SK-N-SH (cell line): ENCODE measurements around the gene ZMIZ1. TPM values are rescaled to one million over a fixed set of nuclear protein-coding genes. Genes with fewer than 3 reads are reported as not detected.

Experiments used
- CTCF ChIA-PET: fragments of 300-600, 350-600 bp; formaldehyde crosslinking; extraction: SDS; loops from one replicate; lab custom pipeline; 2021; lab: Yijun Ruan, JAX
- POLR2A ChIA-PET: fragments of 350-600 bp; sonication (Branson Sonifier 250); formaldehyde crosslinking; extraction: SDS; loops from one replicate; lab custom pipeline; 2020; ENCODE audit warnings: antibody characterized with exemption, inconsistent platforms; lab: Yijun Ruan, JAX
- DNase-seq: peaks from one replicate; pipeline ENCODE4 v3.0.0; 2012
- H2AFZ ChIP-seq: fragments of 200-600 bp; sonication (generic); 2 replicates; pipeline ENCODE4 v1.8.1; 2016; ENCODE audit warnings: antibody characterized with exemption, mild to moderate bottlenecking, low read depth
- H3F3A ChIP-seq: fragments of 200-600 bp; sonication (generic); replicated peaks from 2 replicates; pipeline ENCODE3; 2016; ENCODE audit warnings: antibody characterized with exemption, mild to moderate bottlenecking; ENCODE audit not compliant: insufficient read depth
- H3K27ac ChIP-seq, 2 experiments: fragments of 200-500 bp in 1 of 2; fragments of 200-600 bp in 1 of 2; sonication (Bioruptor generic) in 1 of 2; sonication (generic), shearing (Covaris generic) in 1 of 2; 2 replicates each; pipeline versions ENCODE4 v1.5.1 to v1.6.1; 2014 to 2016; ENCODE audit warnings: low read depth in 2 of 2, inconsistent platforms in 1 of 2, low read length in 1 of 2, mild to moderate bottlenecking in 1 of 2, mixed read lengths in 1 of 2
- H3K27me3 ChIP-seq: fragments of 200-600 bp; sonication (generic), shearing (Covaris generic); 2 replicates; pipeline ENCODE4 v1.6.1; 2016; ENCODE audit warnings: mixed run types; ENCODE audit not compliant: insufficient read depth
- H3K36me3 ChIP-seq, 2 experiments: fragments of 200-500 bp in 1 of 2; fragments of 200-600 bp in 1 of 2; sonication (Bioruptor generic) in 1 of 2; sonication (generic) in 1 of 2; replicated peaks in 1 of 2; 2 replicates each; pipeline versions ENCODE3 to v1.5.1; 2014 to 2016; ENCODE audit warnings: low read length in 1 of 2, mild to moderate bottlenecking in 1 of 2; ENCODE audit not compliant: insufficient read depth in 2 of 2, control insufficient read depth in 1 of 2
- H3K4me1 ChIP-seq, 2 experiments: fragments of 200-500 bp in 1 of 2; fragments of 200-600 bp in 1 of 2; sonication (Bioruptor generic) in 1 of 2; sonication (generic), shearing (Covaris generic) in 1 of 2; 2 replicates each; pipeline versions ENCODE4 v1.5.1 to v1.6.1; 2014 to 2016; ENCODE audit warnings: low read depth in 1 of 2, low read length in 1 of 2, mixed run types in 1 of 2; ENCODE audit not compliant: insufficient read depth in 2 of 2, control insufficient read depth in 1 of 2
- H3K4me2 ChIP-seq: fragments of 200-600 bp; sonication (generic), shearing (Covaris generic); 2 replicates; pipeline ENCODE4 v1.6.1; 2017; ENCODE audit warnings: mixed run types
- H3K4me3 ChIP-seq, 2 experiments: fragments of 200-500 bp in 1 of 2; fragments of 200-600 bp in 1 of 2; sonication (Bioruptor generic) in 1 of 2; sonication (generic), shearing (Covaris generic) in 1 of 2; 2 replicates each; pipeline versions ENCODE4 v1.5.1 to v1.8.1; 2014 to 2016; ENCODE audit warnings: low read depth in 2 of 2, inconsistent platforms in 1 of 2, low read length in 1 of 2, mild to moderate bottlenecking in 1 of 2, mixed read lengths in 1 of 2, moderate library complexity in 1 of 2
- H3K79me2 ChIP-seq: fragments of 200-600 bp; sonication (generic); 2 replicates; pipeline ENCODE4 v1.8.1; 2017; ENCODE audit warnings: mild to moderate bottlenecking; ENCODE audit not compliant: insufficient read depth
- H3K9ac ChIP-seq: fragments of 200-600 bp; sonication (generic); 2 replicates; pipeline ENCODE4 v1.6.1; 2017; ENCODE audit warnings: mixed run types
- H3K9me2 ChIP-seq: fragments of 200-600 bp; sonication (generic); 2 replicates; pipeline ENCODE4 v1.6.1; 2017; ENCODE audit warnings: mixed run types
- H3K9me3 ChIP-seq: fragments of 200-600 bp; sonication (generic); 2 replicates; pipeline ENCODE4 v1.6.1; 2017; ENCODE audit warnings: mixed run types, mild to moderate bottlenecking, moderate library complexity
- H4K20me1 ChIP-seq: fragments of 200-600 bp; sonication (generic); 2 replicates; pipeline ENCODE4 v1.6.1; 2017; ENCODE audit warnings: mild to moderate bottlenecking, mixed run types; ENCODE audit not compliant: insufficient read depth
- CHD2 ChIP-seq: fragments of 150-350 bp; IDR thresholded peaks from 2 replicates; pipeline ENCODE4 v1.6.1; 2018; ENCODE audit warnings: low read length; ENCODE audit not compliant: partially characterized antibody
- CTCF ChIP-seq: fragments of 200-600 bp; sonication (generic); IDR thresholded peaks from 2 replicates; pipeline ENCODE4 v1.6.1; 2017; ENCODE audit warnings: antibody characterized with exemption, mild to moderate bottlenecking, moderate library complexity
- ELF1 ChIP-seq: IDR thresholded peaks from 2 replicates; pipeline ENCODE4 v1.4.0; 2012
- EZH2phosphoT487 ChIP-seq: fragments of 200-600 bp; sonication (generic); IDR thresholded peaks from 2 replicates; pipeline ENCODE4 v1.6.1; 2017; ENCODE audit warnings: low read depth, mixed run types, mild to moderate bottlenecking, antibody characterized with exemption, moderate library complexity, borderline replicate concordance
- FOSL2 ChIP-seq: IDR thresholded peaks from 2 replicates; pipeline ENCODE4 v1.4.0; 2012; ENCODE audit warnings: low read depth, mild to moderate bottlenecking, moderate library complexity, borderline replicate concordance
- GATA2 ChIP-seq: sonication (generic); formaldehyde crosslinking; IDR thresholded peaks from 2 replicates; pipeline ENCODE4 v1.5.0; 2020; ENCODE audit warnings: mild to moderate bottlenecking, missing genetic modification reagents
- JUND ChIP-seq: IDR thresholded peaks from 2 replicates; pipeline ENCODE4 v1.4.0; 2012
- MEF2A ChIP-seq: IDR thresholded peaks from 2 replicates; pipeline ENCODE4 v1.4.0; 2012; ENCODE audit warnings: low read depth, borderline replicate concordance
- NRF1 ChIP-seq: IDR thresholded peaks from 2 replicates; pipeline ENCODE4 v1.6.1; 2012; ENCODE audit warnings: low read depth, mild to moderate bottlenecking, low read length
- PBX3 ChIP-seq: IDR thresholded peaks from 2 replicates; pipeline ENCODE4; 2012
- RCOR1 ChIP-seq: fragments of 150-350 bp; IDR thresholded peaks from 2 replicates; pipeline ENCODE4 v1.6.1; 2017; ENCODE audit warnings: antibody characterized with exemption, low read length
- RXRA ChIP-seq: IDR thresholded peaks from 2 replicates; pipeline ENCODE4 v1.4.0; 2012; ENCODE audit warnings: low read depth, mild to moderate bottlenecking, borderline replicate concordance
- SMC3 ChIP-seq: IDR thresholded peaks from 2 replicates; pipeline ENCODE4 v1.6.1; 2012; ENCODE audit warnings: low read depth, low read length, improper control_type of control experiment
- TAF1 ChIP-seq: IDR thresholded peaks from 2 replicates; pipeline ENCODE4 v1.6.1; 2012; ENCODE audit warnings: low read depth, mild to moderate bottlenecking, low read length, moderate library complexity, borderline replicate concordance
- USF1 ChIP-seq: IDR thresholded peaks from 2 replicates; pipeline ENCODE4 v1.4.0; 2012; ENCODE audit warnings: low read depth, borderline replicate concordance
- WGBS: methylation state at CpG from one replicate; pipeline ENCODE4 v1.1.6; 2017; ENCODE audit warnings: low lambda C conversion rate; 5-methylcytosine and 5-hydroxymethylcytosine counted together
- polyA plus RNA-seq, 3 experiments: library from polyadenylated mRNA; depleted of rRNA; stranded (reverse); fragments of >200 nt; gene quantifications; 2 replicates each; pipeline ENCODE4 v1.2.3, GENCODE V29; 2012

Gene ZMIZ1
- polyA plus RNA-seq, 1 of the 3 experiments (the other 2 are of a cell fraction), result 23.5 TPM

- TF ChIP-seq NRF1 (peak; percentile 28), GATA2 (peak; percentile 40; the same call in 1 of the 2 replicates), RXRA (no peak), SMC3 (peak; percentile 67), JUND (peak; percentile 66; the same call in 1 of the 2 replicates), ELF1 (peak; percentile 44; the same call in 1 of the 2 replicates), MEF2A (no peak), TAF1 (peak; percentile 77), RCOR1 (peak; percentile 43; the same call in 1 of the 2 replicates), FOSL2 (no peak; the same call in 1 of the 2 replicates), USF1 (no peak), EZH2phosphoT487 (no peak), PBX3 (no peak)
These were observed 1.2 kb upstream of the ZMIZ1 start (continued) for GRCh38 chr10:79067241-79068202.

- H2AFZ ChIP-seq, result peak overlapping the region; percentile 65
- WGBS, result 0% methylated on average over 1 of the region's 17 CpGs
- POLR2A ChIA-PET, result interaction anchor here (1.5 kb wide), 1 partner anchor 95 kb away, joined by 3 read pairs; no protein-coding TSS in a partner anchor
These were observed 584 bp upstream of the ZMIZ1 start for GRCh38 chr10:79068203-79068561.

More at GRCh38 chr10:79068203-79068561, 584 bp upstream of the ZMIZ1 start:
- TF ChIP-seq CTCF (peak; percentile 20; the same call in 1 of the 2 replicates), CHD2 (no peak)
- TF ChIP-seq, all 33 proteins: peak for 1
- peaks cover 9 to 37% of the 10 kb centered on the region in 2 experiments for H3K4me1 ChIP-seq
- peak overlapping the region; percentile 89 for H3K4me2 ChIP-seq
- H3F3A ChIP-seq, result peaks cover 7% of the 10 kb centered on the region
- H3K9me3 ChIP-seq, result no peaks in the 10 kb centered on the region
- peak overlapping the region; percentile 58; the same call in 1 of the 2 replicates for H3K9ac ChIP-seq
- H3K27me3 ChIP-seq, result no peaks in the 10 kb centered on the region
- H3K27ac ChIP-seq, result peak overlapping the region; percentile 88 to 97
- no peak for DNase-seq
- CTCF ChIA-PET, result interaction anchor here (0.7 to 14.5 kb wide), 12 partner anchors 10 to 1021 kb away, joined by 3 to 129 read pairs (median 7); no protein-coding TSS in a partner anchor
- no peaks in the 10 kb centered on the region for H3K36me3 ChIP-seq
- peaks cover 43% of the 10 kb centered on the region for H3K79me2 ChIP-seq
- H3K9me2 ChIP-seq, result no peaks in the 10 kb centered on the region
- peaks cover 29% of the 10 kb centered on the region for H4K20me1 ChIP-seq
- peak overlapping the region; percentile 93 to 99 for H3K4me3 ChIP-seq
